ENCODE results near the gene KLK4. TPM values are rescaled to one million over a fixed set of nuclear protein-coding genes. Genes with fewer than 3 reads are reported as not detected.
A peak's percentile ranks its signal among the peaks of the same experiment; 100 is the strongest.

KLK4 gene
- total and polyA plus RNA-seq, 10 of the 15 experiments (the other 5 are each of a cell fraction or from before 2014, with no cell fraction given), result 0.06 to 0.31 TPM; not detected in 8

DNA sequence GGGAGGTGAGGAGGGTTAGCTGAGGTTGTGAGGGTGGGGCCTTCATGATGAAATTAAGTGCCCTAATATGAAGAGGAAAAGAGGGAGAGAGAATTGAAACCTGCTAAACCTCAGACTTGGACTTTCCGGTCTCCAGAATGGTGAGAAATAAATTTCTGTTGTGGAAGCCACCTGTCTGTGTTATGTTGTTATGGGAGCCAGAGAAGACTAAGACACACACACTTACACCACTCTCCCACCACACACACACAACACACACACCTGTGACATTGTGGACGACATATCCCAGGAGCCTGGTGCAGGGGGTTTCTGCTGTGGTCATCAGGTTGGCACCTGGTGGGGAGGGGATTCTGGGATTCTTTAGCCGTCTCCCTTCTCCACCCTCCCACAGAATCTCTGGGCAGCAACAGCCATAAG, 14.0 kb downstream of the KLK4 start:
- POLR2A ChIA-PET, result interaction anchor here (1.5 to 2.0 kb wide), 4 partner anchors 9 to 79 kb away, joined by 4 to 13 read pairs (median 6); no protein-coding TSS in a partner anchor
- Histone ChIP-seq H3K9me3 (replicated peaks; ENCODE audit: control insufficient read depth, insufficient read depth, low read length) (peaks cover 6% of the 10 kb centered on the region; the same call in 1 of the 3 replicates), H3K27ac (ENCODE audit: control insufficient read depth, insufficient read depth) (peak overlapping the region; percentile 76), H2AFZ (ENCODE audit: control insufficient read depth, low read depth, low read length) (peak overlapping the region; percentile 70), H4K20me1 (ENCODE audit: control insufficient read depth, insufficient read depth) (no peaks in the 10 kb centered on the region), H3K9ac (ENCODE audit: control insufficient read depth, insufficient read depth, low read length) (peak overlapping the region; percentile 22; the same call in 1 of the 2 replicates), H3K36me3 (ENCODE audit: control insufficient read depth in 2 of 2, insufficient read depth in 2 of 2, low read length in 1 of 2) (no peaks in the 10 kb centered on the region), H3K27me3 (replicated peaks in 1 of 2; ENCODE audit: control insufficient read depth in 2 of 2, insufficient read depth in 2 of 2, low read length in 1 of 2) (no peaks in the 10 kb centered on the region), H3K4me1 (ENCODE audit: control insufficient read depth, insufficient read depth, low read length) (peaks cover 21% of the 10 kb centered on the region), H3K4me3 (peak overlapping the region; percentile 22; the same call in 1 of the 2 replicates), H3K4me2 (ENCODE audit: control insufficient read depth, insufficient read depth) (peak overlapping the region; percentile 39), H3K79me2 (ENCODE audit: control insufficient read depth, insufficient read depth, low read length) (no peaks in the 10 kb centered on the region)
- in situ Hi-C loops (cut with MboI) (loop anchor here (10.0 kb wide), 1 partner anchor 542 kb away; no protein-coding TSS in a partner anchor), intact Hi-C loops (cut with micrococcal nuclease; ENCODE audit: unreplicated experiment) (loop anchor here (2.0 to 10.0 kb wide), 4 partner anchors 60 to 542 kb away; no protein-coding TSS in a partner anchor)
- peak; percentile 75 for FAIRE-seq
- ATAC-seq, result peak; percentile 70
- 2% methylated on average over 3 of the region's 3 CpGs for WGBS (ENCODE audit: insufficient coverage, insufficient replicate concordance, low lambda C conversion rate, missing lambda C conversion rate)
- SMC1A ChIA-PET (ENCODE audit: uncharacterized antibody, unreplicated experiment), result interaction anchor here (1.1 to 4.7 kb wide), 5 partner anchors 8 to 84 kb away, joined by 3 to 28 read pairs (median 7); no protein-coding TSS in a partner anchor
- RAD21 ChIA-PET (ENCODE audit: unreplicated experiment), result interaction anchor here (1.1 to 3.8 kb wide), 5 partner anchors 8 to 77 kb away, joined by 3 to 19 read pairs (median 8); no protein-coding TSS in a partner anchor
- CTCF ChIA-PET, result interaction anchor here (1.1 to 4.0 kb wide), 7 partner anchors 8 to 94 kb away, joined by 3 to 33 read pairs (median 6); no protein-coding TSS in a partner anchor
- peak; percentile 59 for DNase-seq (ENCODE audit: low read depth, low spot score)
- TSS peak; percentile 94 for BruUV-seq (replicated peaks)
- TF ChIP-seq NR2F1 (conservative IDR thresholded peaks at IDR 0.05), result peak; percentile 22; the same call in 1 of the 2 replicates
- TF ChIP-seq, protein P1, sequence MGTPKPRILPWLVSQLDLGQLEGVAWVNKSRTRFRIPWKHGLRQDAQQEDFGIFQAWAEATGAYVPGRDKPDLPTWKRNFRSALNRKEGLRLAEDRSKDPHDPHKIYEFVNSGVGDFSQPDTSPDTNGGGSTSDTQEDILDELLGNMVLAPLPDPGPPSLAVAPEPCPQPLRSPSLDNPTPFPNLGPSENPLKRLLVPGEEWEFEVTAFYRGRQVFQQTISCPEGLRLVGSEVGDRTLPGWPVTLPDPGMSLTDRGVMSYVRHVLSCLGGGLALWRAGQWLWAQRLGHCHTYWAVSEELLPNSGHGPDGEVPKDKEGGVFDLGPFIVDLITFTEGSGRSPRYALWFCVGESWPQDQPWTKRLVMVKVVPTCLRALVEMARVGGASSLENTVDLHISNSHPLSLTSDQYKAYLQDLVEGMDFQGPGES (IDR thresholded peaks at IDR 0.05), result 0 out of 2 replicates have a peak, but pooled peaks have one; percentile 25
- peak; percentile 2; the same call in 1 of the 2 replicates for TF ChIP-seq SMARCA5 (IDR thresholded peaks at IDR 0.05)
- TF ChIP-seq POU2F2 (IDR thresholded peaks at IDR 0.05; ENCODE audit: borderline replicate concordance, low read depth, low read length), result peak; percentile 40; the same call in 2 of the 3 replicates
- 0 out of 2 replicates have a peak, but pooled peaks have one; percentile 5 for TF ChIP-seq CHD2 (IDR thresholded peaks at IDR 0.05; ENCODE audit: borderline replicate concordance, low read depth, low read length)
- peak; percentile 33 to 63; a peak in 3 of 4 replicates for TF ChIP-seq IKZF2 (IDR thresholded peaks at IDR 0.05)
- TF ChIP-seq KLF5 (IDR thresholded peaks at IDR 0.05; ENCODE audit: partially characterized antibody), result peak; percentile 4
- TF ChIP-seq EED (IDR thresholded peaks at IDR 0.05; ENCODE audit: low read depth), result peak; percentile 56; the same call in 1 of the 2 replicates
- no peak for TF ChIP-seq CREB1 (IDR thresholded peaks at IDR 0.05; ENCODE audit: low read depth)
- peak; percentile 42; the same call in 1 of the 2 replicates for TF ChIP-seq BMI1 (IDR thresholded peaks at IDR 0.05; ENCODE audit: borderline replicate concordance)
- TF ChIP-seq IRF4 (IDR thresholded peaks at IDR 0.05; ENCODE audit: low read depth, low read length), result 0 out of 2 replicates have a peak, but pooled peaks have one; percentile 7
- peak; percentile 76 for TF ChIP-seq TCF12 (IDR thresholded peaks at IDR 0.05; ENCODE audit: low read depth, low read length)
- no peak for TF ChIP-seq STAT1 (conservative IDR thresholded peaks at IDR 0.05)
- TF ChIP-seq SPI1 (IDR thresholded peaks at IDR 0.05; ENCODE audit: borderline replicate concordance, insufficient read depth, low read depth, low read length), result peak; percentile 33; the same call in 1 of the 2 replicates
- TF ChIP-seq MXI1 (IDR thresholded peaks at IDR 0.05; ENCODE audit: low read depth, low read length), result 0 out of 2 replicates have a peak, but pooled peaks have one; percentile 34
- 0 out of 2 replicates have a peak, but pooled peaks have one; percentile 72 for TF ChIP-seq GATAD2B (conservative IDR thresholded peaks at IDR 0.05; ENCODE audit: low read depth)
- TF ChIP-seq BACH1 (IDR thresholded peaks at IDR 0.05; ENCODE audit: borderline replicate concordance), result no peak; the same call in 1 of the 2 replicates
- no peak for TF ChIP-seq RELB (IDR thresholded peaks at IDR 0.05; ENCODE audit: low read depth)
- peak in 1 of 2 experiments; percentile 91; a peak in 3 of 4 replicates for TF ChIP-seq EP300 (IDR thresholded peaks at IDR 0.05; ENCODE audit: borderline replicate concordance in 1 of 2, control insufficient read depth in 1 of 2, low read depth in 2 of 2, low read length in 2 of 2)
- TF ChIP-seq CEBPB (IDR thresholded peaks at IDR 0.05; ENCODE audit: borderline replicate concordance in 1 of 2, low read depth in 2 of 2, low read length in 2 of 2), result peak in 1 of 2 experiments; percentile 24; a peak in 1 of 4 replicates
- TF ChIP-seq IKZF1 (conservative IDR thresholded peaks at IDR 0.05), result peak; percentile 68
- TF ChIP-seq TCF3 (IDR thresholded peaks at IDR 0.05; ENCODE audit: borderline replicate concordance, insufficient read depth, low read depth, low read length), result peak; percentile 78; the same call in 1 of the 2 replicates

Data from GM12878 (cell line).